ENCODE results near the gene TRMT10B. TPM values are rescaled to one million over a fixed set of nuclear protein-coding genes. Genes with fewer than 3 reads are reported as not detected.
A peak's percentile ranks its signal among the peaks of the same experiment; 100 is the strongest.

TRMT10B gene, protein sequence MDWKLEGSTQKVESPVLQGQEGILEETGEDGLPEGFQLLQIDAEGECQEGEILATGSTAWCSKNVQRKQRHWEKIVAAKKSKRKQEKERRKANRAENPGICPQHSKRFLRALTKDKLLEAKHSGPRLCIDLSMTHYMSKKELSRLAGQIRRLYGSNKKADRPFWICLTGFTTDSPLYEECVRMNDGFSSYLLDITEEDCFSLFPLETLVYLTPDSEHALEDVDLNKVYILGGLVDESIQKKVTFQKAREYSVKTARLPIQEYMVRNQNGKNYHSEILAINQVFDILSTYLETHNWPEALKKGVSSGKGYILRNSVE
- polyA plus RNA-seq (2012; ENCODE audit: insufficient read length, low read depth): 5.6 TPM

DNA sequence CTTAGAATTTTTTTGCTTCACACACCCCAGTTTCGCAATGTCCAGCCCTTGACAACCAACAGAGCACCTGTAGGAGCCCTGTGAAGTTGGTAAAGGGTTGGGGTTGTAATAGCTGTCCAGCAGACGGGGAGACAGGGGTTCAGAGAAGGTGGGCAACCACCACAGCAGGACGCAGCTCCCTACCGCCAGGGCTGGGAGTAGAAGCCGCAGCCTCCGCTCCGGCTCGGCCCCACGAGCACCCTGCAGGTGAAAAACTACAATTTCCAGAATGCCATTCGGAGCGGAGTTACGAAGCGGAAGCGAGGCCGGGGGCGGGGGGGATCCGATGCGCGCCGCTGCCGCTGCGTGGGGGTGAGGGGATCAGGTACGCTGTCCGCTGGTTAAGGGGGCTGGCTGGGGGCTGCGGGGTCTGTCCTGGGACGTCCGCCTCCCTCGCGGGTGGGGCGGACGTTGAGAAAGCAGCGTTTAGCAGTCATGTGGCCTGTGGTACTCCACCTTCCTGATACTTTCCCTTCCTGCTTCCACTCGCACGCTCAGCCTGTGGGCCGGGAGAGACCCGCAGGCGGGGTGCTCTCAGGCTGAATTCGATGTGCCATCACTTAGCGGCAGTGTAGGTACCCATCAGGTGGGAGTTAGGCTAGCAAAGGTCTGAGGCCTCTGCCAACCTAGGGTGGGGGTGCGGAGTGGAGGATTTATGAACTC, at the start of gene TRMT10B:
TSS of gene TRMT10B (plus strand) at position 317 of the 702 bp plus-strand sequence. CDS start 8,127 bp downstream, outside the sequence.
- TF ChIP-seq SIN3A (IDR thresholded peaks at IDR 0.05; ENCODE audit: borderline replicate concordance, insufficient read depth, low read length): no peak; the same call in 1 of the 2 replicates
- TF ChIP-seq TAF1 (IDR thresholded peaks at IDR 0.05; ENCODE audit: borderline replicate concordance, insufficient read depth, low read length): peak; percentile 22; the same call in 1 of the 2 replicates

DNA sequence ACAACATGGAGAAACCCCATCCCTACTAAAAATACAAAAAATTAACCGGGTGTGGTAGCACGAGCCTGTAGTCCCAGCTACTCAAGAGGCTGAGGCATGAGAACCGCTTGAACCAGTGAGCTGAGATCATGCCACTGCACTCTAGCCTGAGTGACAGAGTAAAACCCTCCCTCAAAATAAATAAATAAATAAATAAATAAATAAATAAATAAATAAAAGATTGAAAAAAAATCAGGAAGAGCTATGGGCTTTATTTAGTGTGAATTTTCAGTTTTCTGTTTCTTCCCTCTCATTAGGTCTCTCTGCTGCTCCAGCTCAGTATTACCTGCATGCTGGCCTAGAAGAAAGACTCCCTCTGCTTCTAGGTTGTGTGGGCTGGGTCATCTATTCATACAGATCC, 47.8 kb upstream of the TRMT10B start:
- TF ChIP-seq TAF1 (IDR thresholded peaks at IDR 0.05; ENCODE audit: borderline replicate concordance, insufficient read depth, low read length) (no peak), POLR2AphosphoS5 (IDR thresholded peaks at IDR 0.05; ENCODE audit: low read depth, low read length) (no peak), FOXP2 (optimal IDR thresholded peaks at IDR 0.05; ENCODE audit: borderline replicate concordance, extremely low read depth, extremely low read length, insufficient read depth) (no peak), SIN3A (IDR thresholded peaks at IDR 0.05; ENCODE audit: borderline replicate concordance, insufficient read depth, low read length) (no peak)
- TF ChIP-seq, protein P1, sequence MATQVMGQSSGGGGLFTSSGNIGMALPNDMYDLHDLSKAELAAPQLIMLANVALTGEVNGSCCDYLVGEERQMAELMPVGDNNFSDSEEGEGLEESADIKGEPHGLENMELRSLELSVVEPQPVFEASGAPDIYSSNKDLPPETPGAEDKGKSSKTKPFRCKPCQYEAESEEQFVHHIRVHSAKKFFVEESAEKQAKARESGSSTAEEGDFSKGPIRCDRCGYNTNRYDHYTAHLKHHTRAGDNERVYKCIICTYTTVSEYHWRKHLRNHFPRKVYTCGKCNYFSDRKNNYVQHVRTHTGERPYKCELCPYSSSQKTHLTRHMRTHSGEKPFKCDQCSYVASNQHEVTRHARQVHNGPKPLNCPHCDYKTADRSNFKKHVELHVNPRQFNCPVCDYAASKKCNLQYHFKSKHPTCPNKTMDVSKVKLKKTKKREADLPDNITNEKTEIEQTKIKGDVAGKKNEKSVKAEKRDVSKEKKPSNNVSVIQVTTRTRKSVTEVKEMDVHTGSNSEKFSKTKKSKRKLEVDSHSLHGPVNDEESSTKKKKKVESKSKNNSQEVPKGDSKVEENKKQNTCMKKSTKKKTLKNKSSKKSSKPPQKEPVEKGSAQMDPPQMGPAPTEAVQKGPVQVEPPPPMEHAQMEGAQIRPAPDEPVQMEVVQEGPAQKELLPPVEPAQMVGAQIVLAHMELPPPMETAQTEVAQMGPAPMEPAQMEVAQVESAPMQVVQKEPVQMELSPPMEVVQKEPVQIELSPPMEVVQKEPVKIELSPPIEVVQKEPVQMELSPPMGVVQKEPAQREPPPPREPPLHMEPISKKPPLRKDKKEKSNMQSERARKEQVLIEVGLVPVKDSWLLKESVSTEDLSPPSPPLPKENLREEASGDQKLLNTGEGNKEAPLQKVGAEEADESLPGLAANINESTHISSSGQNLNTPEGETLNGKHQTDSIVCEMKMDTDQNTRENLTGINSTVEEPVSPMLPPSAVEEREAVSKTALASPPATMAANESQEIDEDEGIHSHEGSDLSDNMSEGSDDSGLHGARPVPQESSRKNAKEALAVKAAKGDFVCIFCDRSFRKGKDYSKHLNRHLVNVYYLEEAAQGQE (IDR thresholded peaks at IDR 0.05; ENCODE audit: insufficient read depth in 1 of 2, low read depth in 2 of 2, low read length in 2 of 2): no peak

GRCh38 chr9:37706290-37706689, 47.3 kb upstream of the TRMT10B start:
- TF ChIP-seq TAF1 (IDR thresholded peaks at IDR 0.05; ENCODE audit: borderline replicate concordance, insufficient read depth, low read length) (no peak), SIN3A (IDR thresholded peaks at IDR 0.05; ENCODE audit: borderline replicate concordance, insufficient read depth, low read length) (no peak), POLR2AphosphoS5 (IDR thresholded peaks at IDR 0.05; ENCODE audit: low read depth, low read length) (no peak), FOXP2 (optimal IDR thresholded peaks at IDR 0.05; ENCODE audit: borderline replicate concordance, extremely low read depth, extremely low read length, insufficient read depth) (no peak)
- TF ChIP-seq, protein P1 (IDR thresholded peaks at IDR 0.05; ENCODE audit: insufficient read depth in 1 of 2, low read depth in 2 of 2, low read length in 2 of 2): no peak

DNA sequence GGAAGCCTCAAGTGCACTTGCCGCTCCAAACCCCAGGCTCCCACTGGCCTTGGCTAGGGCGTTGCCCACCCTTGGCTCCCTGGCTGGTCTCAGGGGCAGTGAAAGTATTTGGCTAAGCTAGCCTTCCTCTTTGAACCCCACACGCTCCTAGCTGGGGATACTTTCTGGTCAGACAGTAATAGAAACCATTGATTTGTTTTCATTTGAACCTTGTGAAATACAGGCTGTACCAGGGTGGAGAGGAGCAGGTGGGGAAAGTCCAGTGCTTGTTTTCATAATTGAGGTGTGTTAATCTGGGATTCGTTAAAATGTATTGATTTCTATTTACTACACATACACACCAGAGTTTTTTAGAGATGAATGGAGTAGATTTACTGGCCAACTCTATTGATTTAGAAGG, 45.9 kb upstream of the TRMT10B start:
- TF ChIP-seq POLR2AphosphoS5 (IDR thresholded peaks at IDR 0.05; ENCODE audit: low read depth, low read length) (no peak), SIN3A (IDR thresholded peaks at IDR 0.05; ENCODE audit: borderline replicate concordance, insufficient read depth, low read length) (no peak), TAF1 (IDR thresholded peaks at IDR 0.05; ENCODE audit: borderline replicate concordance, insufficient read depth, low read length) (no peak)
- TF ChIP-seq, protein P1 (IDR thresholded peaks at IDR 0.05; ENCODE audit: insufficient read depth in 1 of 2, low read depth in 2 of 2, low read length in 2 of 2): no peak

DNA sequence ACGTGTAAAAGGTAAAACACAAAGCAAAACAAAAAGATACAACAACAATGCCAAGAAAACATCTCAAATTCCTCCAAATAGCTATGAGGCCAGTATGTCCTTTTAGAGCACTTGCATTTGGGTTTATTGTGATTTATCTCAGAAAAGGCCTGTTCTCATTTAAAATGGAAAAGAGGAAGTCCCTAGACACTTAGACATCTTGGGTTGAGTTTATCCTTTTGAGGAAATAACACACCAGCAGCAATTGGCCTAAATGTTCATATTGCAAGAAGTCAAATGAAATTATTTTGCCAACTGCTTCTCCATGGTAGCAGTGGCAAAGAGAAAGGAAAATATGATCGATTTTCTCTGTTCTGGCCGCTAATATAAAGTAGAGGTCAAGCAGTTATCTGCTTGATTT, 43.6 kb upstream of the TRMT10B start:
- TF ChIP-seq POLR2AphosphoS5 (IDR thresholded peaks at IDR 0.05; ENCODE audit: low read depth, low read length): no peak
- TF ChIP-seq FOXP2 (optimal IDR thresholded peaks at IDR 0.05; ENCODE audit: borderline replicate concordance, extremely low read depth, extremely low read length, insufficient read depth): no peak
- no peak for TF ChIP-seq SIN3A (IDR thresholded peaks at IDR 0.05; ENCODE audit: borderline replicate concordance, insufficient read depth, low read length)
- TF ChIP-seq TAF1 (IDR thresholded peaks at IDR 0.05; ENCODE audit: borderline replicate concordance, insufficient read depth, low read length): no peak
- TF ChIP-seq, protein P1 (IDR thresholded peaks at IDR 0.05; ENCODE audit: insufficient read depth in 1 of 2, low read depth in 2 of 2, low read length in 2 of 2): no peak
